Measurements from ENCODE around the gene CLCN6.
A peak's percentile ranks its signal among the peaks of the same experiment; 100 is the strongest.

The CLCN6 gene

GRCh38 chr1:11778844-11779623, 27.0 kb upstream of the CLCN6 start:
- Histone ChIP-seq H3K4me3 (no peak overlapping the region), H3K27ac (no peak overlapping the region)

GRCh38 chr1:11779715-11780379, 26.1 kb upstream of the CLCN6 start:
- H3K4me3 ChIP-seq = no peak overlapping the region
- no peak overlapping the region for H3K27ac ChIP-seq

GRCh38 chr1:11780380-11781147, 25.4 kb upstream of the CLCN6 start:
- H3K4me3 ChIP-seq = no peak overlapping the region
- H3K27ac ChIP-seq = no peak overlapping the region

GRCh38 chr1:11781297-11781696, 24.7 kb upstream of the CLCN6 start:
- H3K27ac ChIP-seq = no peak overlapping the region
- no peak overlapping the region for H3K4me3 ChIP-seq

- Histone ChIP-seq H3K4me3 (no peak overlapping the region), H3K27ac (no peak overlapping the region)
Measured at GRCh38 chr1:11782127-11782708, 23.8 kb upstream of the CLCN6 start.

- no peak overlapping the region for H3K4me3 ChIP-seq
Measured at GRCh38 chr1:11783556-11783955, 22.4 kb upstream of the CLCN6 start.

GRCh38 chr1:11784256-11784992, 21.6 kb upstream of the CLCN6 start:
- H3K27ac ChIP-seq = peak overlapping the region in 9 of 21 experiments; percentile 0 to 59 (median 31)

More at GRCh38 chr1:11783556-11783955, 22.4 kb upstream of the CLCN6 start:
- no peak overlapping the region for H3K27ac ChIP-seq

GRCh38 chr1:11784993-11785769, 20.8 kb upstream of the CLCN6 start:
- H3K27ac ChIP-seq = peak overlapping the region in 9 of 21 experiments; percentile 0 to 59 (median 31)
- H3K4me3 ChIP-seq = peak overlapping the region in 5 of 7 experiments; percentile 5 to 24 (median 12)

More at GRCh38 chr1:11784256-11784992, 21.6 kb upstream of the CLCN6 start:
- peak overlapping the region in 2 of 7 experiments; percentile 14 to 24 for H3K4me3 ChIP-seq

- H3K27ac ChIP-seq = peak overlapping the region in 3 of 21 experiments; percentile 92 to 95 (median 94)
Measured at GRCh38 chr1:11786168-11786567, 19.8 kb upstream of the CLCN6 start.

GRCh38 chr1:11787251-11787803, 18.7 kb upstream of the CLCN6 start:
- peak overlapping the region in 13 of 21 experiments; percentile 3 to 98 (median 91) for H3K27ac ChIP-seq
- no peak overlapping the region for H3K4me3 ChIP-seq

More at GRCh38 chr1:11786168-11786567, 19.8 kb upstream of the CLCN6 start:
- H3K4me3 ChIP-seq = no peak overlapping the region

- H3K4me3 ChIP-seq = no peak overlapping the region
- peak overlapping the region in 16 of 21 experiments; percentile 3 to 98 (median 88) for H3K27ac ChIP-seq
Measured at GRCh38 chr1:11787804-11788436, 18.1 kb upstream of the CLCN6 start.

- no peak overlapping the region for H3K4me3 ChIP-seq
- H3K27ac ChIP-seq = peak overlapping the region in 17 of 21 experiments; percentile 9 to 98 (median 88)
Measured at GRCh38 chr1:11788549-11789053, 17.4 kb upstream of the CLCN6 start.

GRCh38 chr1:11789126-11790067, 16.6 kb upstream of the CLCN6 start:
- Histone ChIP-seq H3K4me3 (no peak overlapping the region), H3K27ac (peak overlapping the region in 19 of 21 experiments; percentile 49 to 98 (median 88))

- H3K27ac ChIP-seq = peak overlapping the region; percentile 6 to 98 (median 87)
- no peak overlapping the region for H3K4me3 ChIP-seq
Measured at GRCh38 chr1:11790101-11790879, 15.7 kb upstream of the CLCN6 start.
